Suppressor macrophage treated with lipopolysaccharide for 1 hour (primary cell): ENCODE measurements around the gene STXBP5L.
"Not testable (repeated sequence)": the region's sequence is repeated elsewhere in the genome, so short reads cannot be mapped to it uniquely, and the experiment has no call there.

ENCODE experiments used
- DNase-seq, 3 donors: peaks; one replicate each; pipeline ENCODE4 v3.0.0-alpha.2; 2020 to 2022

STXBP5L gene

DNA sequence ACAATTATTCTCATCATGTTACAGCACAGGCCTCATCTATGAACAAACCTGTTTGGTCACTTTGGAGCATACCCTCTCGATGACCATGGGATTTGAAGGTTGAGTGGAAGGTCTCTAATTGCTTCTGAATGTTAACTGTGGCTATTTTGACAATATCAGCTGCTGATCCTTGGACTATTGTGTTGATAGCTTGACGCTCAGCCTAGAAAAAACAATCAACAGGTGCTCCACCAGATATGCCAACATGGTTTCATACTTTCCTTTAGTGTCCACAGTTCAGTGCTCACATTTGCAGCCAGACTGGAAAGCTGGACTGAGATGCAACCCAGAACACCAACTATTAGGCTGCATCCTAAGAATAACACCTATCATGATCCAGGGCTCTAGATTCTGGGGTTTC is 528.1 kb downstream of the STXBP5L start:
- DNase-seq = no peak

DNA sequence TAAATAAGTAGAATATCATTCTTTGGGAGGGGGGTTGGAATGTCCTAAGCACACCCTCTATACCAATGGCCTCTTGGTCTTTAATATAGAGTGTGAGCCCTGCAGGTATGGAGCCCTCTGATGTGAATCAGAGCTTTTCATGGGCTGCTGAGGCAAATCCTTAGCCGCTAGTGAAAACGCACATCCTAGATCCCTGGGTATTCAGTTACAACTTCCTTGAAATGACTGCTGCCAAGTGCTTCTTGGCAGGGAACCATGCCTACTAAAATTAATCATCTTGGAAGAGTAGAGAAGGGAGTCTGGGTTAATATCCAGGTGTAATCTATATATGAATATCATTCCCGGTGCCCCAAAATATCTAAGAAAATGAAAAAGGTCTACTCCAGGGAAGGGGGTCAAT is 528.6 kb downstream of the STXBP5L start:
- no peak for DNase-seq

DNA sequence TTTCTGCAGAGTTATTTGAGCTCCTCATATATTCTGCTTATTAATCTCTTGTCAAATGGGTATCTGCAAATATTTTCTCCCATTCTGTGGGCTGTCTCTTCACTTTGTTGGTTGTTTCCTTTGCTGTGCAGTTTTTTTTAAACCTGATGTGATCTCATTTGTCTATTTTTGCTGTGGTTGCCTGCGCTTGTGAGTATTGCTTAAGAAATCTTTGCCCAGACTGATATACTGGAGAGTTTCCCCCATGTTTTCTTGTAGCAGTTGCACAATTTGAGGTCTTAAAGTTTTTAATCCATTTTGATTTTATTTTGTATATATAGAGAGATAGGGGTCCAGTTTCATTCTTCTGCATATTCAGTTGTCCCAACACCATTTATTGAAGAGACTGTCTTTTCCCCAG is 535.5 kb downstream of the STXBP5L start:
- no peak for DNase-seq

DNA sequence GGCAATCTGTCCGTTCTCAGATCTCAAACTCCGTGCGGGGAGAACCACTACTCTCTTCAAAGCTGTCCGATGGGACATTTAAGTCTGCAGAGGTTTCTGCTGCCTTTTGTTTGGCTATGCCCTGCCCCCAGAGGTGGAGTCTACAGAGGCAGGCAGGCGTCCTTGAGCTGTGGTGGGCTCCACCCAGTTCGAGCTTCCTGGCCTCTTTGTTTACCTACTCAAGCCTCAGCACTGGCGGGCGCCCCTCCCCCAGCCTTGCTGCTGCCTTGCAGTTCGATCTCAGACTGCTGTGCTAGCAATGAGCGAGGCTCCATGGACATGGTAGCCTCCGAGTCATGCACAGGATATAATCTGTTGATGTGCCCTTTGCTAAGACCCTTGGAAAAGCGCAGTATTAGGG is 543.7 kb downstream of the STXBP5L start:
- not testable (repeated sequence) for DNase-seq

DNA sequence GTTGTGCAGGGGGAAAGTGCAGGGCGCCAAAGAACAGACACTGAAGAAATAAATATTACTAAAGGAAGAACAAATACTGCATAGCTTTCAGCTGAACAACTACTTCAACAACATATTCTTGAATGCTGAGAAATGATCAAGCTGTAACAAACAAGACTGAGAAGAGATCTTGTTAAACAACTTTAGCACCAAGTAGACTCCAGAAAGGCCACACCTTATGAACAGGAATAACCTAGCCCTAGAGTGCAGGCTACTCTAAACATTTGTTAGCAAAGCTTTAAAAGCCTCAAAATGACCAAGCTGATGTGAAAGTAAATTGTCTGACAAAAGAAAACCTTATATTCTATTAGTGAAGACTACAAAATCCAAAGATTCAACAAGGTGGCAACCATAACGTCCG is 554.6 kb downstream of the STXBP5L start:
- DNase-seq = no peak

DNA sequence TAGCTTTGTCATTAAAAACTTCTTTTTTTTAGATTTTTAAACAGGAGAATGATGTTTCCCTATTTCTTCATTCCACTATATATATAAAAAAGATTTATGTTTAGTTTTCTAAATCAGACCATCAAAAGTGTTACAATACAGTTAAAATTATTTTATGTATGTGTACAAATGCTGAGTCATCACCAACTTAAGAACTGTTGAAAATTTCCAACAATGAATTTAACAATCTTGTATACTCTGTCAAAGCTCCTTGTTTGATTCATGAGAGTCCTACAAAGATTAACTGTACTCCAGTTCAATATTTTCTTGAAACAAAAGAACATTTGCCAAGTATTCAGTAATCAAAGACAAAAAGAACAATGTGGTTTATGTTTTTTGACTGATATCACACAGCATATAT is 555.7 kb downstream of the STXBP5L start:
- no peak for DNase-seq

DNA sequence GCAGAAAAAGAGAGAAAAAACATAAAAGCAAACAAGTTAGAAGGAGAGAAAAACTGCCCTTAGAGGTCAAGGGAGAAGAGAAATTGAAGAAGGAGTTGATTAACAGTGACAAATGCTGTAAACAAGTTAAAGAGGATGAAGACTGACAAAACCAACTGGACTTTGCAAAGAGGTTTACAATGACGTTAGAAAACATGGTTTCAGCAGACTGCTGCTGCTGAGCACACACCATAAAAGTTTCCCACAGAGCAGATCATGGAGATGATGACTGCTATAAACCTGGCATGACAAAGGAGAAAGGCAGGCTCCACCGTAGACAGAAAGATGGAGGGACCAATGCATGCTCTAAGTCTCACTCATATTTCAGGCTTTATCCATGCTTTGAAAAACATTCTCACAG is 559.1 kb downstream of the STXBP5L start:
- no peak for DNase-seq

DNA sequence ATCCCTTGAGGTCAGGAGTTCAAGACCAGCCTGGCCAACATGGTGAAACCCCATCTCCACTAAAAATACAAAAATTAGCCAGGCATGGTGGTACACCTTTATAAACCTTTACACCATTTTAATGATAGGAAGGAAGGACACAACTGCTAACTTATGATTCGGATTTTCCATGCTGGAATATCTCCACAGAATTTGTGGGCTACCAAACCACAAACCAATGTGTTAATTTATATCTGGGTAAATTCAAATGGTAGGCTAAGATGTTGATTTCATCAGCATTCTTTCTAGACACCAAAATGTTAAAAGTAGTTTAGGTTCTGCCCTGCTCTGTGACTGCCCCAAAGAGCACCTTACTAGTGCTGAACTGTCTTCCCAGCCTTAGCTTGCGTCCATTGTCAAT is 565.0 kb downstream of the STXBP5L start:
- DNase-seq = no peak
